Keratinocyte (primary cell): Measurements from ENCODE around the gene MMP23B.
"Not testable (repeated sequence)": the region's sequence is repeated elsewhere in the genome, so short reads cannot be mapped to it uniquely, and the experiment has no call there.

Source experiments
- EZH2 ChIP-seq: IDR thresholded peaks from one replicate; pipeline ENCODE4 v1.6.1; 2012; ENCODE audit warnings: inconsistent platforms, mild to moderate bottlenecking, low read length, moderate library complexity
- TF ChIP-seq, protein P1 (sequence below), 3 experiments: IDR thresholded peaks in 1 of 3; conservative IDR thresholded peaks in 1 of 3; optimal IDR thresholded peaks in 1 of 3; 2 replicates in 2 of 3; 3 replicates in 1 of 3; pipeline versions ENCODE3 to v1.5.1; 2011; ENCODE audit warnings: low read length in 3 of 3, mild to moderate bottlenecking in 3 of 3, moderate library complexity in 2 of 3, control low read depth in 1 of 3, inconsistent platforms in 1 of 3; ENCODE audit not compliant: insufficient read depth in 2 of 3; ENCODE audit errors: extremely low read depth in 1 of 3

DNA sequence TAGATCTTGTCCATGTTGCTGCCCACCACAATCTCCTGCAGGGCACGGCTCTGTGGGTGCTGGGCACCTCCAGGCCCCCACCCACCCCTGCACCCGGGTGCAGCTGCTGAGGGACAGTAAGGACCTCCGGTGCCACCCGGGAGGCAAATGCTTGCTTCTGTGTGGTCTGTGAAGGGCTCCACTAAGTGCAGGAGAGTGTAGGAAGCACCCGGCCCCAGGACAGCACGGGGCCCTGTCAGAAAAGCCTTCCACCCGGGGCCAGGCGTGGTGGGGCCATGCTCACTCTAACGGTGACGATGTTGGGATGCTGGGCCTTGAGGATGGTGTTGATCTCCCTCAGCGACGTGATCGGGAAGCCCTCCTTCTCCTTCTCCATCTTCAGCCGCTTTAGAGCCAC is 5.5 kb downstream of the MMP23B start:
- TF ChIP-seq, protein P1, sequence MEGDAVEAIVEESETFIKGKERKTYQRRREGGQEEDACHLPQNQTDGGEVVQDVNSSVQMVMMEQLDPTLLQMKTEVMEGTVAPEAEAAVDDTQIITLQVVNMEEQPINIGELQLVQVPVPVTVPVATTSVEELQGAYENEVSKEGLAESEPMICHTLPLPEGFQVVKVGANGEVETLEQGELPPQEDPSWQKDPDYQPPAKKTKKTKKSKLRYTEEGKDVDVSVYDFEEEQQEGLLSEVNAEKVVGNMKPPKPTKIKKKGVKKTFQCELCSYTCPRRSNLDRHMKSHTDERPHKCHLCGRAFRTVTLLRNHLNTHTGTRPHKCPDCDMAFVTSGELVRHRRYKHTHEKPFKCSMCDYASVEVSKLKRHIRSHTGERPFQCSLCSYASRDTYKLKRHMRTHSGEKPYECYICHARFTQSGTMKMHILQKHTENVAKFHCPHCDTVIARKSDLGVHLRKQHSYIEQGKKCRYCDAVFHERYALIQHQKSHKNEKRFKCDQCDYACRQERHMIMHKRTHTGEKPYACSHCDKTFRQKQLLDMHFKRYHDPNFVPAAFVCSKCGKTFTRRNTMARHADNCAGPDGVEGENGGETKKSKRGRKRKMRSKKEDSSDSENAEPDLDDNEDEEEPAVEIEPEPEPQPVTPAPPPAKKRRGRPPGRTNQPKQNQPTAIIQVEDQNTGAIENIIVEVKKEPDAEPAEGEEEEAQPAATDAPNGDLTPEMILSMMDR (optimal IDR thresholded peaks at IDR 0.05 in 1 of 3, IDR thresholded peaks at IDR 0.05 in 1 of 3, conservative IDR thresholded peaks at IDR 0.05 in 1 of 3; ENCODE audit: extremely low read depth in 1 of 3, insufficient read depth in 2 of 3, low read length in 3 of 3): not testable (repeated sequence)
- not testable (repeated sequence) for TF ChIP-seq EZH2
